HepG2 (cell line): ENCODE data around the gene SLX9. TPM values are rescaled to one million over a fixed set of nuclear protein-coding genes. Genes with fewer than 3 reads are reported as not detected.

Source experiments
- BRCA1 ChIP-seq: sonication (generic); formaldehyde crosslinking; IDR thresholded peaks from 2 replicates; pipeline ENCODE4 v1.4.0; 2020; ENCODE audit warnings: missing genetic modification reagents
- FOXK2 ChIP-seq: fragments of 450-650 bp; IDR thresholded peaks from 2 replicates; pipeline ENCODE4 v1.6.1; 2016
- HNF4G ChIP-seq, 2 experiments: sonication (generic) in 1 of 2; formaldehyde crosslinking in 1 of 2; IDR thresholded peaks; 2 replicates each; pipeline versions ENCODE4 v1.4.0 to v1.6.1; 2011 to 2020; ENCODE audit warnings: borderline replicate concordance in 2 of 2, low read depth in 2 of 2, mild to moderate bottlenecking in 2 of 2, low read length in 1 of 2, missing genetic modification reagents in 1 of 2, moderate library complexity in 1 of 2
- IKZF4 ChIP-seq: sonication (generic); formaldehyde crosslinking; IDR thresholded peaks from 2 replicates; pipeline ENCODE4 v1.5.1; 2020; ENCODE audit warnings: borderline replicate concordance, mild to moderate bottlenecking, low read depth, missing genetic modification reagents; ENCODE audit errors: not compliant biosample characterization
- KLF15 ChIP-seq: sonication (generic); formaldehyde crosslinking; IDR thresholded peaks from 2 replicates; pipeline ENCODE4 v1.8.1; 2023; ENCODE audit warnings: borderline replicate concordance, mild to moderate bottlenecking, inconsistent platforms, missing genetic modification reagents, mixed read lengths
- MED8 ChIP-seq: sonication (generic); formaldehyde crosslinking; IDR thresholded peaks from 2 replicates; pipeline ENCODE4 v1.8.1; 2023; ENCODE audit warnings: mild to moderate bottlenecking, missing genetic modification reagents; ENCODE audit not compliant: insufficient replicate concordance
- MEIS2 ChIP-seq: sonication (generic); formaldehyde crosslinking; IDR thresholded peaks from 2 replicates; pipeline ENCODE4 v1.9.0; 2021; ENCODE audit warnings: mild to moderate bottlenecking, missing genetic modification reagents
- NCOA1 ChIP-seq: sonication (generic); formaldehyde crosslinking; IDR thresholded peaks from 2 replicates; pipeline ENCODE4 v1.9.0; 2021; ENCODE audit warnings: missing genetic modification reagents
- NCOA5 ChIP-seq: sonication (generic); formaldehyde crosslinking; IDR thresholded peaks from 2 replicates; pipeline ENCODE4 v1.4.0; 2020; ENCODE audit warnings: missing genetic modification reagents
- NFATC3 ChIP-seq: sonication (generic); formaldehyde crosslinking; IDR thresholded peaks from 2 replicates; pipeline ENCODE4 v1.5.1; 2020; ENCODE audit warnings: mild to moderate bottlenecking, missing genetic modification reagents
- RXRA ChIP-seq: sonication (generic); formaldehyde crosslinking; IDR thresholded peaks from 2 replicates; pipeline ENCODE4 v1.5.1; 2020; ENCODE audit warnings: missing genetic modification reagents
- SRSF4 ChIP-seq: fragments of 200-400 bp; formaldehyde crosslinking; IDR thresholded peaks from one replicate; pipeline ENCODE4 v1.6.1; 2018; ENCODE audit warnings: mild to moderate bottlenecking, low read depth, low read length, moderate library complexity; ENCODE audit not compliant: poor library complexity, severe bottlenecking
- ZNF263 ChIP-seq: sonication (generic); formaldehyde crosslinking; IDR thresholded peaks from 2 replicates; pipeline ENCODE4 v1.4.0; 2020; ENCODE audit warnings: missing genetic modification reagents
- ZNF329 ChIP-seq: sonication (generic); formaldehyde crosslinking; IDR thresholded peaks from 2 replicates; pipeline ENCODE4 v1.9.0; 2021; ENCODE audit warnings: low read depth, mild to moderate bottlenecking, missing genetic modification reagents
- ZNF484 ChIP-seq: sonication (generic); formaldehyde crosslinking; IDR thresholded peaks from 2 replicates; pipeline ENCODE4 v1.5.1; 2020; ENCODE audit warnings: mild to moderate bottlenecking, low read depth, missing genetic modification reagents, borderline replicate concordance
- ZSCAN12 ChIP-seq: sonication (generic); formaldehyde crosslinking; IDR thresholded peaks from 2 replicates; pipeline ENCODE4 v1.9.0; 2021; ENCODE audit warnings: mild to moderate bottlenecking, missing genetic modification reagents
- polyA plus RNA-seq, 8 experiments: library from polyadenylated mRNA; depleted of rRNA in 3 of 8; stranded (reverse) in 7 of 8; unstranded in 1 of 8; fragments of >200 nt; fragmentation: Illumina TruSeq in 4 of 8; extraction: Trizol in 4 of 8; gene quantifications; 2 replicates each; pipeline versions ENCODE4 v1.2.1 to v1.2.3, GENCODE V29; 2011 to 2016; ENCODE audit warnings: low read depth in 4 of 8, missing spikeins in 1 of 8, mixed read lengths in 1 of 8; ENCODE audit not compliant: insufficient read depth in 1 of 8
- total RNA-seq, 5 experiments: library from RNA; depleted of rRNA; stranded (reverse); fragments of >200 nt; fragmentation: Illumina TruSeq; extraction: Trizol; gene quantifications; 2 replicates each; pipeline ENCODE4 v1.2.3, GENCODE V29; 2016; ENCODE audit warnings: low read depth in 1 of 5
- TF ChIP-seq, protein P1 (sequence below): sonication (generic); formaldehyde crosslinking; IDR thresholded peaks from 2 replicates; pipeline ENCODE4 v1.8.0; 2022; ENCODE audit warnings: missing genetic modification reagents, mild to moderate bottlenecking, inconsistent platforms, borderline replicate concordance
- TF ChIP-seq, protein P2 (sequence below): sonication (generic); formaldehyde crosslinking; conservative IDR thresholded peaks from 2 replicates; pipeline ENCODE4 v1.4.0; 2020; ENCODE audit warnings: missing genetic modification reagents
- TF ChIP-seq, protein P3 (sequence below): sonication (generic); formaldehyde crosslinking; IDR thresholded peaks from 2 replicates; pipeline ENCODE4 v1.5.0; 2020; ENCODE audit warnings: missing genetic modification reagents
- TF ChIP-seq, protein P4 (sequence below): sonication (generic); formaldehyde crosslinking; IDR thresholded peaks from 2 replicates; pipeline ENCODE4 v1.5.0; 2020; ENCODE audit warnings: missing genetic modification reagents, mild to moderate bottlenecking, borderline replicate concordance

Gene SLX9
- total and polyA plus RNA-seq, 2 of the 13 experiments (the other 11 are each of a cell fraction or from before 2014, with no cell fraction given), result 21.0 to 47.1 TPM

DNA sequence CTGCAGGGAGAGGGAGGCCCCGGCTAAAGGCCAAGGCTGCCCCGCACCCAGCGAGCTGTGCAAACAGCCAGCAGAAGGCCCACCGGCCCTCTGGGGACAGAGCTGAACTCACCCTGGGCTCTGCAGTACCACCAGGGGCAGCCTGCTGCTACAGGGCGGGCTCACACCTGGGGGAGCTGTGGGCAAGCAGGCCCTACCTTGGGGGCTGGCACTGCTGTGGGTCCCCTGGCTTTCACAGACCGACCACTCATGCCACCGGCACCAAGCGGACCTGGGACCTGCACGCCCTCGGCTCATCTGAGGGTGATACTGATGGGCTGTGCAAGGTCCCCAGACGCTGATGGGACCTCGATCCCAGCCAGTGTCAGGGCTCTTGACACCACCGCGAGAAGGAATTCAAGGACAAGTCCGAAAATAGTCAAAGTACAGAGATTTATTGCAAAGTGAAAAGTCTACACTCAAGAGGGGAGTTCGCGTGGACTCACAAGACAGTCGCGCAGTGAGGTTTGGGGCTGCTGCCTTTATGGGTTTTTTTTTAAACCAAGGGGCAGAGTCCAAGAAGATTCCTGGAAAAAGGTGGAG lies 73.5 kb downstream of the SLX9 start (continued):
- TF ChIP-seq, protein P1, sequence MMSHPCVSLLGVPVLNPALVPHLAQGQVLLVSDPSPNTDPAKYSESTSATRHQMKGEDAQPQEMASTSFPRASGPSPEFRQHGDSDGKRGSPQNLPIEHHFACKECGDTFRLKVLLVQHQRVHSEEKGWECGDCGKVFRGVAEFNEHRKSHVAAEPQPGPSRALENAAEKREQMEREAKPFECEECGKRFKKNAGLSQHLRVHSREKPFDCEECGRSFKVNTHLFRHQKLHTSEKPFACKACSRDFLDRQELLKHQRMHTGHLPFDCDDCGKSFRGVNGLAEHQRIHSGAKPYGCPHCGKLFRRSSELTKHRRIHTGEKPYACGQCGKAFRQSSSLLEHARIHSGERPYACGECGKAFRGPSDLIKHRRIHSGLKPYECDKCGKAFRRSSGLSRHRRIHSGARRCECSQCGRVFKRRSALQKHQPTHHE (CRISPR knock-in tag), result peak; percentile 42; the same call in 1 of the 2 replicates
- TF ChIP-seq, protein P2, sequence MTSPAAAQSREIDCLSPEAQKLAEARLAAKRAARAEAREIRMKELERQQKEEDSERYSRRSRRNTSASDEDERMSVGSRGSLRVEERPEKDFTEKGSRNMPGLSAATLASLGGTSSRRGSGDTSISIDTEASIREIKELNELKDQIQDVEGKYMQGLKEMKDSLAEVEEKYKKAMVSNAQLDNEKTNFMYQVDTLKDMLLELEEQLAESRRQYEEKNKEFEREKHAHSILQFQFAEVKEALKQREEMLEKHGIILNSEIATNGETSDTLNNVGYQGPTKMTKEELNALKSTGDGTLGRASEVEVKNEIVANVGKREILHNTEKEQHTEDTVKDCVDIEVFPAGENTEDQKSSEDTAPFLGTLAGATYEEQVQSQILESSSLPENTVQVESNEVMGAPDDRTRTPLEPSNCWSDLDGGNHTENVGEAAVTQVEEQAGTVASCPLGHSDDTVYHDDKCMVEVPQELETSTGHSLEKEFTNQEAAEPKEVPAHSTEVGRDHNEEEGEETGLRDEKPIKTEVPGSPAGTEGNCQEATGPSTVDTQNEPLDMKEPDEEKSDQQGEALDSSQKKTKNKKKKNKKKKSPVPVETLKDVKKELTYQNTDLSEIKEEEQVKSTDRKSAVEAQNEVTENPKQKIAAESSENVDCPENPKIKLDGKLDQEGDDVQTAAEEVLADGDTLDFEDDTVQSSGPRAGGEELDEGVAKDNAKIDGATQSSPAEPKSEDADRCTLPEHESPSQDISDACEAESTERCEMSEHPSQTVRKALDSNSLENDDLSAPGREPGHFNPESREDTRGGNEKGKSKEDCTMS (CRISPR knock-in tag), result no peak
- no peak for TF ChIP-seq SRSF4
- peak; percentile 91 for TF ChIP-seq RXRA
- TF ChIP-seq NFATC3 (CRISPR knock-in tag), result no peak
- no peak for TF ChIP-seq ZNF484 (CRISPR knock-in tag)
- TF ChIP-seq ZNF263 (CRISPR knock-in tag), result 0 out of 2 replicates have a peak, but pooled peaks have one; percentile 60
- no peak for TF ChIP-seq MED8 (CRISPR knock-in tag)
- TF ChIP-seq, protein P3, sequence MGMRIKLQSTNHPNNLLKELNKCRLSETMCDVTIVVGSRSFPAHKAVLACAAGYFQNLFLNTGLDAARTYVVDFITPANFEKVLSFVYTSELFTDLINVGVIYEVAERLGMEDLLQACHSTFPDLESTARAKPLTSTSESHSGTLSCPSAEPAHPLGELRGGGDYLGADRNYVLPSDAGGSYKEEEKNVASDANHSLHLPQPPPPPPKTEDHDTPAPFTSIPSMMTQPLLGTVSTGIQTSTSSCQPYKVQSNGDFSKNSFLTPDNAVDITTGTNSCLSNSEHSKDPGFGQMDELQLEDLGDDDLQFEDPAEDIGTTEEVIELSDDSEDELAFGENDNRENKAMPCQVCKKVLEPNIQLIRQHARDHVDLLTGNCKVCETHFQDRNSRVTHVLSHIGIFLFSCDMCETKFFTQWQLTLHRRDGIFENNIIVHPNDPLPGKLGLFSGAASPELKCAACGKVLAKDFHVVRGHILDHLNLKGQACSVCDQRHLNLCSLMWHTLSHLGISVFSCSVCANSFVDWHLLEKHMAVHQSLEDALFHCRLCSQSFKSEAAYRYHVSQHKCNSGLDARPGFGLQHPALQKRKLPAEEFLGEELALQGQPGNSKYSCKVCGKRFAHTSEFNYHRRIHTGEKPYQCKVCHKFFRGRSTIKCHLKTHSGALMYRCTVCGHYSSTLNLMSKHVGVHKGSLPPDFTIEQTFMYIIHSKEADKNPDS (CRISPR knock-in tag), result no peak
- no peak for TF ChIP-seq ZNF329 (CRISPR knock-in tag)
- peak; percentile 79; the same call in 1 of the 2 replicates for TF ChIP-seq MEIS2 (CRISPR knock-in tag)
- TF ChIP-seq NCOA1, result 0 out of 2 replicates have a peak, but pooled peaks have one; percentile 17
- 0 out of 2 replicates have a peak, but pooled peaks have one; percentile 67 for TF ChIP-seq BRCA1 (CRISPR knock-in tag)
- TF ChIP-seq NCOA5 (CRISPR knock-in tag), result no peak
- no peak for TF ChIP-seq FOXK2
- TF ChIP-seq, protein P4, sequence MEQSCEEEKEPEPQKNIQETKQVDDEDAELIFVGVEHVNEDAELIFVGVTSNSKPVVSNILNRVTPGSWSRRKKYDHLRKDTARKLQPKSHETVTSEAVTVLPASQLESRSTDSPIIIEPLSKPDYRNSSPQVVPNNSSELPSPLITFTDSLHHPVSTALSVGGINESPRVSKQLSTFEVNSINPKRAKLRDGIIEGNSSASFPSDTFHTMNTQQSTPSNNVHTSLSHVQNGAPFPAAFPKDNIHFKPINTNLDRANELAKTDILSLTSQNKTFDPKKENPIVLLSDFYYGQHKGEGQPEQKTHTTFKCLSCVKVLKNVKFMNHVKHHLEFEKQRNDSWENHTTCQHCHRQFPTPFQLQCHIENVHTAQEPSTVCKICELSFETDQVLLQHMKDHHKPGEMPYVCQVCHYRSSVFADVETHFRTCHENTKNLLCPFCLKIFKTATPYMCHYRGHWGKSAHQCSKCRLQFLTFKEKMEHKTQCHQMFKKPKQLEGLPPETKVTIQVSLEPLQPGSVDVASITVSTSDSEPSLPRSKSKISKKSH (CRISPR knock-in tag), result peak; percentile 46; the same call in 1 of the 2 replicates
- peak; percentile 89 for TF ChIP-seq HNF4G (IDR thresholded peaks at IDR 0.05; ENCODE audit: borderline replicate concordance, low read depth, low read length)
- TF ChIP-seq HNF4G (CRISPR knock-in tag; IDR thresholded peaks at IDR 0.05; ENCODE audit: borderline replicate concordance, low read depth), result peak; percentile 84
- no peak for TF ChIP-seq ZSCAN12 (CRISPR knock-in tag)
- peak; percentile 56; the same call in 1 of the 2 replicates for TF ChIP-seq KLF15 (CRISPR knock-in tag)
- TF ChIP-seq IKZF4, result no peak
